ENCODE data around the gene KCNIP1. TPM values are rescaled to one million over a fixed set of nuclear protein-coding genes. Genes with fewer than 3 reads are reported as not detected.

The KCNIP1 gene
- total and polyA plus RNA-seq, 11 donors = 0.52 to 1.3 (median 1.2) TPM; not detected in 8

DNA sequence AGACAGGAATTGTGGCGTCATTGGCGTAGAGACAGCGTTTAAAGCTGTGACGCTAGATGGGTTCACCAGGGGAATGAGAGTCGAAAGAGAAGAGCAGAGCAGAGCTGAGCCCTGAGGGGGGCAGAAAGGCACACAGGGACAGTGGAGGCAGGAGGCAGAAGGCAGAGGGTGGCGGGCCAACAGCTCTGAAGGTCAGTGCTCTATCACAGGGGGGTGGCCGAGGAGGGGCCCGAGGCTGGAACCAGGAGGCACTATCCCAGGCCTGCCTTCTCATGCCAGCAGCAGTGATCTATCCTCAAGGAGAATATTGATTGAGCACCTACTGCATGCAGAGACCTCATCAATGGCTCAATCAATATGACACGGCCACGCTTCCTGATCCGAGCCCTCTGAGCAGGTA lies 132.4 kb downstream of the KCNIP1 start:
- 78 to 95% (median 82%) methylated on average over 11 of the region's 11 CpGs for WGBS, 4 donors
- Histone ChIP-seq H3K4me1 (peaks cover 0 to 36% (median 20%) of the 10 kb centered on the region in 12 donors), H3K4me3 (no peak overlapping the region), H3K27me3 (no peaks in the 10 kb centered on the region), H3K27ac (no peak overlapping the region), H3K9me3 (no peaks in the 10 kb centered on the region), H3K36me3 (no peaks in the 10 kb centered on the region)
- intact Hi-C loops (cut with DNase I) = loop anchor here in 8 of 10 donors (2.0 to 10.0 kb wide), 11 partner anchors 99 to 709 kb away; partner anchors contain the start of gene FOXI1 (in 1 of the 8)
- TF ChIP-seq POLR2A (IDR thresholded peaks at IDR 0.05) = no peak
- TF ChIP-seq, protein P1, sequence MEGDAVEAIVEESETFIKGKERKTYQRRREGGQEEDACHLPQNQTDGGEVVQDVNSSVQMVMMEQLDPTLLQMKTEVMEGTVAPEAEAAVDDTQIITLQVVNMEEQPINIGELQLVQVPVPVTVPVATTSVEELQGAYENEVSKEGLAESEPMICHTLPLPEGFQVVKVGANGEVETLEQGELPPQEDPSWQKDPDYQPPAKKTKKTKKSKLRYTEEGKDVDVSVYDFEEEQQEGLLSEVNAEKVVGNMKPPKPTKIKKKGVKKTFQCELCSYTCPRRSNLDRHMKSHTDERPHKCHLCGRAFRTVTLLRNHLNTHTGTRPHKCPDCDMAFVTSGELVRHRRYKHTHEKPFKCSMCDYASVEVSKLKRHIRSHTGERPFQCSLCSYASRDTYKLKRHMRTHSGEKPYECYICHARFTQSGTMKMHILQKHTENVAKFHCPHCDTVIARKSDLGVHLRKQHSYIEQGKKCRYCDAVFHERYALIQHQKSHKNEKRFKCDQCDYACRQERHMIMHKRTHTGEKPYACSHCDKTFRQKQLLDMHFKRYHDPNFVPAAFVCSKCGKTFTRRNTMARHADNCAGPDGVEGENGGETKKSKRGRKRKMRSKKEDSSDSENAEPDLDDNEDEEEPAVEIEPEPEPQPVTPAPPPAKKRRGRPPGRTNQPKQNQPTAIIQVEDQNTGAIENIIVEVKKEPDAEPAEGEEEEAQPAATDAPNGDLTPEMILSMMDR (IDR thresholded peaks at IDR 0.05) = no peak
- peak in 1 of 4 donors; percentile 2 for ATAC-seq
- DNase-seq = no peak

DNA sequence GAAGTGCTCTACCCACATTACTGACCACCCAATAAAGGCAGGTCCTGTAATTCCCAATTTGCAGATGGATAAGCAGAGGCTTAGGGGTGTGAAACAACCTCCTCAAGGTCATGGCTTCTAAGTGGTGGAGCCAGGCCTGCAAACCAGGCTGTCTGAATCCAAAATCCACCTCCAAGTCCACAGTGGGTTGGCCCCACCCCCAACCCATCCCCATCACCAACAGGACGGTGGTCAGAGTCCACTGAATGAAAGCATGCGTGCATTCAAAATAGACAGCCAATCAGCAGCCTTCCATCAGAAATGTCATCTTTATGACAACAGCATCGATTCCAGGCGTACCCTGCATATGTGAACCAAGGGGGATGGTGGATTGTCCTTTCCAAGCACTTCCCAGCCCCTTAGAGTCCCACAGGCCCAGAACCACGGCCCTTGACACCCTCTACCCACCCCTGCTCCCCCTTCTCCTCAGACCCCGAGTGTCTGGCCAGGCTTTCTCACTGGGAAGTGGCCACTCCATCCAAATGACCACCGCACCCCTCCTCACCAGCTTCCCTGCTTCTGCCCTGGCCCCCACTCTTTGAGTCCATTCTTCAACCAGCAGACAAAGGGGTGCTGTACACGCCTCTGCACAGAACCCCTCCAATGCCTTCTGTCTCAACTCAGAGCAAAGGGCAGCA lies 133.1 kb downstream of the KCNIP1 start:
- Histone ChIP-seq H3K27ac (no peak overlapping the region), H3K4me3 (no peak overlapping the region), H3K27me3 (no peaks in the 10 kb centered on the region), H3K36me3 (no peaks in the 10 kb centered on the region), H3K4me1 (peaks cover 0 to 30% (median 19%) of the 10 kb centered on the region in 12 donors), H3K9me3 (no peaks in the 10 kb centered on the region)
- ATAC-seq (no peak), DNase-seq (no peak)
- TF ChIP-seq, protein P1 (IDR thresholded peaks at IDR 0.05) = no peak
- no peak for TF ChIP-seq POLR2A (IDR thresholded peaks at IDR 0.05)
- intact Hi-C loops (cut with DNase I) = loop anchor here in 8 of 10 donors (2.0 to 10.0 kb wide), 11 partner anchors 98 to 708 kb away; partner anchors contain the start of gene FOXI1 (in 1 of the 8)
- 85 to 96% (median 89%) methylated on average over 8 of the region's 8 CpGs for WGBS, 4 donors

DNA sequence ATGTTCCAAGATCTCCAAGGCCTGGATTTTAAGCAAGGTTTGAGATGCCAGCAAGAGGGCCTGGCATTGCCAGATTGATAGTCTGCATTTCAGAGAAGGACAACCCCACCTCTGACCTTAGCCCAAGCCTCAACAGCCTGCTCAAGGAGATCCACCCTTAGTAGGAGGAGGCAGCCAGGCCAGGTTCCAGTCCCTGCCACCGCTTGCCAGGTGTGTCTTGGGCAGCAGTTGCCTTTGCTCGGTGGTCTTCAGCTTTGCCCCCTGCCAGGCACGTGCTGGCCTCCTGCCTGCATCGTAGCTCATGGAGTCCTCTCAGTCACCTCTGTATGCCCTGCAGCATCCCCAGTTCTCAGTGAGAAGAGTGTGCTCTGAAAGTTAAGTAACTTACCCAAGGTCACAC lies 134.2 kb downstream of the KCNIP1 start:
- Histone ChIP-seq H3K27me3 (no peaks in the 10 kb centered on the region), H3K36me3 (no peaks in the 10 kb centered on the region), H3K27ac (no peak overlapping the region), H3K9me3 (no peaks in the 10 kb centered on the region), H3K4me1 (peaks cover 0 to 20% (median 12%) of the 10 kb centered on the region in 12 donors), H3K4me3 (no peak overlapping the region)
- no peak for ATAC-seq
- intact Hi-C loops (cut with DNase I) = loop anchor here (2.0 to 10.0 kb wide), 12 partner anchors 97 to 707 kb away; partner anchors contain the start of gene FOXI1 (in 1 of the 10)
- 75 to 98% (median 94%) methylated on average over 2 to 4 of the region's 4 CpGs for WGBS, 4 donors
- no peak for DNase-seq
- TF ChIP-seq, protein P1 (IDR thresholded peaks at IDR 0.05) = no peak
- TF ChIP-seq POLR2A (IDR thresholded peaks at IDR 0.05) = no peak

DNA sequence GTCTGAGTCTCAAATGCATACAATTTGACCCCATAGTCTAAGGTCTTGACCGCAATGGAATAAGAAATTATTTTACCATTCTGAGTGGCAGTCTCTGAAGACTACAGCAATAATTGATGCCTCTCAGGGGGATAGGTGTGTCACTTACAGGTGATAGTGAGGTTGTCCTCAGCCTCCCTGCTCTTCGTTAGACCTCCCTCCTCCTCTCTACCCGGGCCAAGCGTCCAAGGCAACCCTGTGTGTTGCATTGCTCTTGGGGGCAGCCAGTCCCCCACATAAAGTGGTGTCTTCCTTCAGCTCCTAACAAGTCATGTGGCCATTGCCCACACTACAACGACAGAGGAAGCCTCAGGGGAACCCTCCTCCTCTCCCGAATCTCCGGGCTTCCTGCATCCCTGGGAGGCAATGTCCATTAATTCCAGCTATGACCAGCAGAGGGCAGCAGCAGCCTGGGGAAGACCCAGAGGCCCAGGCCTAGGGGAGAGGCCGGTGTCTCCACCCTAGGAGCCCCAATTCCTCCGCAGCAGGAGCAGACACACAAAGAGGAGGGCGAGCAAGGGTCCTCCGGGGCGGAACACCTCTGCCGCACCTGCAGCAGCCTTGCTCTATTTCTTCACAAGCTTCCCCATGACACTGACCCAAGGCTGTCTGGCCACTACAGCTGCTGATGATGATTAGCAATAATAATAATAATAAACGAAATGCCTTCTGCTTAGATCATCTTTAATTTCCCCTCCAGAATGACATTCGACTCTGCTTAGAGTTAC lies 134.8 kb downstream of the KCNIP1 start:
- TF ChIP-seq, protein P1 (IDR thresholded peaks at IDR 0.05) = peak; percentile 78 to 94 (median 88)
- TF ChIP-seq POLR2A (IDR thresholded peaks at IDR 0.05) = no peak
- no peaks in the 10 kb centered on the region for H3K9me3 ChIP-seq
- H3K4me3 ChIP-seq = no peak overlapping the region
- 36 to 37% (median 36%) methylated on average over 13 to 15 of the region's 15 CpGs for WGBS, 4 donors
- H3K27ac ChIP-seq = no peak overlapping the region
- no peaks in the 10 kb centered on the region for H3K36me3 ChIP-seq
- ATAC-seq (peak; percentile 18 to 82 (median 67)), DNase-seq (peak; percentile 52 to 81 (median 62))
- intact Hi-C loops (cut with DNase I) = loop anchor here (1.0 to 10.0 kb wide), 13 partner anchors 96 to 706 kb away; partner anchors contain the start of gene FOXI1 (in 1 of the 10)
- peaks cover 0 to 16% (median 11%) of the 10 kb centered on the region in 12 donors for H3K4me1 ChIP-seq
- H3K27me3 ChIP-seq = peaks cover 0 to 3% (median 0%) of the 10 kb centered on the region in 9 donors

Data from heart left ventricle (tissue), 16 donors.